IPS-18c (cell line): ENCODE results near the gene KIF2A.
"Not testable (repeated sequence)": the region's sequence is repeated elsewhere in the genome, so short reads cannot be mapped to it uniquely, and the experiment has no call there.

ENCODE experiments used
- H3K4me3 ChIP-seq: 2 replicates; pipeline ENCODE4 v1.7.0; 2013; ENCODE audit warnings: low read depth, mild to moderate bottlenecking, low read length, moderate library complexity; ENCODE audit not compliant: insufficient read depth
- H3K9me3 ChIP-seq: one replicate; pipeline ENCODE4 v1.6.1; 2013; ENCODE audit warnings: mild to moderate bottlenecking, low read length, moderate library complexity; ENCODE audit not compliant: control insufficient read depth, insufficient read depth

The KIF2A gene

GRCh38 chr5:62284946-62285891 lies 20.8 kb upstream of the KIF2A start:
- no peaks in the 10 kb centered on the region for H3K9me3 ChIP-seq
- no peak overlapping the region for H3K4me3 ChIP-seq

GRCh38 chr5:62286834-62287233 lies 19.2 kb upstream of the KIF2A start:
- Histone ChIP-seq H3K9me3 (peaks cover 7% of the 10 kb centered on the region), H3K4me3 (no peak overlapping the region)

- H3K9me3 ChIP-seq, result peaks cover 7% of the 10 kb centered on the region
Measured at GRCh38 chr5:62287237-62287636, 18.8 kb upstream of the KIF2A start.

GRCh38 chr5:62288118-62288517 lies 17.9 kb upstream of the KIF2A start:
- Histone ChIP-seq H3K4me3 (no peak overlapping the region), H3K9me3 (peaks cover 7% of the 10 kb centered on the region)

More at GRCh38 chr5:62287237-62287636, 18.8 kb upstream of the KIF2A start:
- H3K4me3 ChIP-seq, result no peak overlapping the region

- H3K4me3 ChIP-seq, result no peak overlapping the region
Measured at GRCh38 chr5:62289813-62290212, 16.2 kb upstream of the KIF2A start.

GRCh38 chr5:62291829-62292228 lies 14.2 kb upstream of the KIF2A start:
- not testable (repeated sequence) for H3K4me3 ChIP-seq, H3K9me3 ChIP-seq

More at GRCh38 chr5:62289813-62290212, 16.2 kb upstream of the KIF2A start:
- peaks cover 7% of the 10 kb centered on the region for H3K9me3 ChIP-seq

GRCh38 chr5:62296998-62297397 lies 9.0 kb upstream of the KIF2A start:
- H3K4me3 ChIP-seq, result no peak overlapping the region
- no peaks in the 10 kb centered on the region for H3K9me3 ChIP-seq

- no peaks in the 10 kb centered on the region for H3K9me3 ChIP-seq
- H3K4me3 ChIP-seq, result no peak overlapping the region
Measured at GRCh38 chr5:62298118-62298517, 7.9 kb upstream of the KIF2A start.

- no peak overlapping the region for H3K4me3 ChIP-seq
- no peaks in the 10 kb centered on the region for H3K9me3 ChIP-seq
Measured at GRCh38 chr5:62299101-62299500, 6.9 kb upstream of the KIF2A start.

GRCh38 chr5:62299600-62299999 lies 6.4 kb upstream of the KIF2A start:
- no peaks in the 10 kb centered on the region for H3K9me3 ChIP-seq

GRCh38 chr5:62305358-62305714 lies 670 bp upstream of the KIF2A start:
- Histone ChIP-seq H3K4me3 (peak overlapping the region; percentile 93), H3K9me3 (peaks cover 2% of the 10 kb centered on the region)

More at GRCh38 chr5:62299600-62299999, 6.4 kb upstream of the KIF2A start:
- no peak overlapping the region for H3K4me3 ChIP-seq

GRCh38 chr5:62306323-62306895 lies 403 bp downstream of the KIF2A start:
- peaks cover 2% of the 10 kb centered on the region for H3K9me3 ChIP-seq
- peak overlapping the region; percentile 93 for H3K4me3 ChIP-seq

GRCh38 chr5:62306896-62307689 lies 1.1 kb downstream of the KIF2A start:
- peak overlapping the region; percentile 93 for H3K4me3 ChIP-seq
- H3K9me3 ChIP-seq, result peaks cover 2% of the 10 kb centered on the region

- no peak overlapping the region for H3K4me3 ChIP-seq
Measured at GRCh38 chr5:62308439-62308838, 2.4 kb downstream of the KIF2A start.

GRCh38 chr5:62309107-62309506 lies 3.1 kb downstream of the KIF2A start:
- H3K4me3 ChIP-seq, result no peak overlapping the region

More at GRCh38 chr5:62308439-62308838, 2.4 kb downstream of the KIF2A start:
- peaks cover 2% of the 10 kb centered on the region for H3K9me3 ChIP-seq

GRCh38 chr5:62310426-62311143 lies 4.6 kb downstream of the KIF2A start:
- Histone ChIP-seq H3K4me3 (no peak overlapping the region), H3K9me3 (peaks cover 2% of the 10 kb centered on the region)

More at GRCh38 chr5:62309107-62309506, 3.1 kb downstream of the KIF2A start:
- peaks cover 2% of the 10 kb centered on the region for H3K9me3 ChIP-seq

GRCh38 chr5:62312036-62312435 lies 6.0 kb downstream of the KIF2A start:
- Histone ChIP-seq H3K4me3 (no peak overlapping the region), H3K9me3 (no peaks in the 10 kb centered on the region)
